ENCODE data around the gene APCDD1. TPM values are rescaled to one million over a fixed set of nuclear protein-coding genes. Genes with fewer than 3 reads are reported as not detected.
"Not testable (repeated sequence)": the region's sequence is repeated elsewhere in the genome, so short reads cannot be mapped to it uniquely, and the experiment has no call there.

APCDD1 gene
- total RNA-seq, 1 donor from 2014 or later = not detected

GRCh38 chr18:10459587-10459986 lies 5.2 kb downstream of the APCDD1 start:
- intact Hi-C loops (cut with micrococcal nuclease) = no loop called here
- Mint-ChIP-seq H3K27ac (no peak overlapping the region), H3K36me3 (ENCODE audit: low read depth) (no peaks in the 10 kb centered on the region), H3K9me3 (no peaks in the 10 kb centered on the region), H3K4me1 (ENCODE audit: low read depth) (no peaks in the 10 kb centered on the region), H3K4me3 (no peak overlapping the region), H3K27me3 (ENCODE audit: insufficient read depth) (peaks cover 24% of the 10 kb centered on the region)
- no peak for DNase-seq (ENCODE audit: low spot score)

GRCh38 chr18:10460414-10461018 lies 6.1 kb downstream of the APCDD1 start:
- Mint-ChIP-seq H3K36me3 (ENCODE audit: low read depth) (no peaks in the 10 kb centered on the region), H3K27ac (no peak overlapping the region), H3K27me3 (ENCODE audit: insufficient read depth) (peaks cover 23% of the 10 kb centered on the region), H3K9me3 (no peaks in the 10 kb centered on the region), H3K4me3 (no peak overlapping the region), H3K4me1 (ENCODE audit: low read depth) (no peaks in the 10 kb centered on the region)
- DNase-seq (ENCODE audit: low spot score) = no peak
- intact Hi-C loops (cut with micrococcal nuclease) = no loop called here

GRCh38 chr18:10461989-10462388 lies 7.6 kb downstream of the APCDD1 start:
- no peaks in the 10 kb centered on the region for H3K4me1 Mint-ChIP-seq (ENCODE audit: low read depth)
- peaks cover 12% of the 10 kb centered on the region for H3K27me3 Mint-ChIP-seq (ENCODE audit: insufficient read depth)
- no peak overlapping the region for H3K4me3 Mint-ChIP-seq
- intact Hi-C loops (cut with micrococcal nuclease) = no loop called here
- no peak overlapping the region for H3K27ac Mint-ChIP-seq
- no peaks in the 10 kb centered on the region for H3K36me3 Mint-ChIP-seq (ENCODE audit: low read depth)
- DNase-seq (ENCODE audit: low spot score) = no peak
- H3K9me3 Mint-ChIP-seq = no peaks in the 10 kb centered on the region

- H3K4me3 Mint-ChIP-seq = no peak overlapping the region
- intact Hi-C loops (cut with micrococcal nuclease) = no loop called here
- H3K27me3 Mint-ChIP-seq (ENCODE audit: insufficient read depth) = peaks cover 8% of the 10 kb centered on the region
- no peaks in the 10 kb centered on the region for H3K9me3 Mint-ChIP-seq
- H3K36me3 Mint-ChIP-seq (ENCODE audit: low read depth) = no peaks in the 10 kb centered on the region
- H3K4me1 Mint-ChIP-seq (ENCODE audit: low read depth) = no peaks in the 10 kb centered on the region
- H3K27ac Mint-ChIP-seq = no peak overlapping the region
- DNase-seq (ENCODE audit: low spot score) = no peak
Observed at GRCh38 chr18:10462597-10462996, 8.2 kb downstream of the APCDD1 start.

GRCh38 chr18:10463096-10463495 lies 8.7 kb downstream of the APCDD1 start:
- H3K9me3 Mint-ChIP-seq = no peaks in the 10 kb centered on the region
- no peak for DNase-seq (ENCODE audit: low spot score)
- no peak overlapping the region for H3K4me3 Mint-ChIP-seq
- no peaks in the 10 kb centered on the region for H3K36me3 Mint-ChIP-seq (ENCODE audit: low read depth)
- peaks cover 6% of the 10 kb centered on the region for H3K27me3 Mint-ChIP-seq (ENCODE audit: insufficient read depth)
- intact Hi-C loops (cut with micrococcal nuclease) = no loop called here
- no peak overlapping the region for H3K27ac Mint-ChIP-seq
- H3K4me1 Mint-ChIP-seq (ENCODE audit: low read depth) = no peaks in the 10 kb centered on the region

GRCh38 chr18:10463741-10464140 lies 9.3 kb downstream of the APCDD1 start:
- Mint-ChIP-seq H3K4me1 (ENCODE audit: low read depth) (no peaks in the 10 kb centered on the region), H3K4me3 (no peak overlapping the region), H3K9me3 (no peaks in the 10 kb centered on the region), H3K27me3 (ENCODE audit: insufficient read depth) (peaks cover 6% of the 10 kb centered on the region), H3K36me3 (ENCODE audit: low read depth) (no peaks in the 10 kb centered on the region), H3K27ac (no peak overlapping the region)
- intact Hi-C loops (cut with micrococcal nuclease) = no loop called here
- no peak for DNase-seq (ENCODE audit: low spot score)

GRCh38 chr18:10464161-10464648 lies 9.8 kb downstream of the APCDD1 start:
- intact Hi-C loops (cut with micrococcal nuclease); H3K27me3 Mint-ChIP-seq (ENCODE audit: insufficient read depth); H3K4me3 Mint-ChIP-seq: not testable (repeated sequence)

GRCh38 chr18:10465174-10465939 lies 10.9 kb downstream of the APCDD1 start:
- intact Hi-C loops (cut with micrococcal nuclease) = no loop called here
- Mint-ChIP-seq H3K36me3 (ENCODE audit: low read depth) (no peaks in the 10 kb centered on the region), H3K27ac (no peak overlapping the region), H3K4me3 (no peak overlapping the region), H3K27me3 (ENCODE audit: insufficient read depth) (peaks cover 6% of the 10 kb centered on the region), H3K4me1 (ENCODE audit: low read depth) (no peaks in the 10 kb centered on the region), H3K9me3 (no peaks in the 10 kb centered on the region)
- DNase-seq (ENCODE audit: low spot score) = no peak

More at GRCh38 chr18:10464161-10464648, 9.8 kb downstream of the APCDD1 start:
- not testable (repeated sequence) for DNase-seq (ENCODE audit: low spot score); H3K4me1 Mint-ChIP-seq (ENCODE audit: low read depth); H3K36me3 Mint-ChIP-seq (ENCODE audit: low read depth); H3K27ac Mint-ChIP-seq; H3K9me3 Mint-ChIP-seq

- no peak overlapping the region for H3K27ac Mint-ChIP-seq
- no peak overlapping the region for H3K4me3 Mint-ChIP-seq
- peaks cover 8% of the 10 kb centered on the region for H3K27me3 Mint-ChIP-seq (ENCODE audit: insufficient read depth)
- H3K4me1 Mint-ChIP-seq (ENCODE audit: low read depth) = no peaks in the 10 kb centered on the region
- DNase-seq (ENCODE audit: low spot score) = no peak
- no peaks in the 10 kb centered on the region for H3K36me3 Mint-ChIP-seq (ENCODE audit: low read depth)
- no peaks in the 10 kb centered on the region for H3K9me3 Mint-ChIP-seq
- intact Hi-C loops (cut with micrococcal nuclease) = loop anchor here (10.0 kb wide), 1 partner anchor 764 kb away; no protein-coding TSS in a partner anchor
Observed at GRCh38 chr18:10470429-10470828, 16.0 kb downstream of the APCDD1 start.

- intact Hi-C loops (cut with micrococcal nuclease) = loop anchor here (10.0 kb wide), 1 partner anchor 763 kb away; no protein-coding TSS in a partner anchor
- H3K27me3 Mint-ChIP-seq (ENCODE audit: insufficient read depth) = peaks cover 14% of the 10 kb centered on the region
- H3K36me3 Mint-ChIP-seq (ENCODE audit: low read depth) = no peaks in the 10 kb centered on the region
- no peaks in the 10 kb centered on the region for H3K4me1 Mint-ChIP-seq (ENCODE audit: low read depth)
- no peaks in the 10 kb centered on the region for H3K9me3 Mint-ChIP-seq
- no peak overlapping the region for H3K4me3 Mint-ChIP-seq
- no peak overlapping the region for H3K27ac Mint-ChIP-seq
- no peak for DNase-seq (ENCODE audit: low spot score)
Observed at GRCh38 chr18:10471574-10471973, 17.1 kb downstream of the APCDD1 start.

GRCh38 chr18:10473132-10473531 lies 18.7 kb downstream of the APCDD1 start:
- Mint-ChIP-seq H3K27ac (no peak overlapping the region), H3K4me3 (no peak overlapping the region), H3K36me3 (ENCODE audit: low read depth) (no peaks in the 10 kb centered on the region), H3K9me3 (no peaks in the 10 kb centered on the region), H3K27me3 (ENCODE audit: insufficient read depth) (peaks cover 15% of the 10 kb centered on the region), H3K4me1 (ENCODE audit: low read depth) (no peaks in the 10 kb centered on the region)
- intact Hi-C loops (cut with micrococcal nuclease) = loop anchor here (10.0 kb wide), 1 partner anchor 762 kb away; no protein-coding TSS in a partner anchor
- no peak for DNase-seq (ENCODE audit: low spot score)

- Mint-ChIP-seq H3K27ac (no peak overlapping the region), H3K9me3 (no peaks in the 10 kb centered on the region), H3K27me3 (ENCODE audit: insufficient read depth) (peaks cover 17% of the 10 kb centered on the region), H3K4me1 (ENCODE audit: low read depth) (no peaks in the 10 kb centered on the region), H3K4me3 (no peak overlapping the region), H3K36me3 (ENCODE audit: low read depth) (no peaks in the 10 kb centered on the region)
- intact Hi-C loops (cut with micrococcal nuclease) = loop anchor here (10.0 kb wide), 1 partner anchor 760 kb away; no protein-coding TSS in a partner anchor
- no peak for DNase-seq (ENCODE audit: low spot score)
Observed at GRCh38 chr18:10474309-10474708, 19.9 kb downstream of the APCDD1 start.

GRCh38 chr18:10475276-10475653 lies 20.8 kb downstream of the APCDD1 start:
- H3K27ac Mint-ChIP-seq = no peak overlapping the region
- H3K27me3 Mint-ChIP-seq (ENCODE audit: insufficient read depth) = peaks cover 17% of the 10 kb centered on the region
- intact Hi-C loops (cut with micrococcal nuclease) = loop anchor here (10.0 kb wide), 1 partner anchor 760 kb away; no protein-coding TSS in a partner anchor
- no peak overlapping the region for H3K4me3 Mint-ChIP-seq
- no peaks in the 10 kb centered on the region for H3K9me3 Mint-ChIP-seq
- no peaks in the 10 kb centered on the region for H3K4me1 Mint-ChIP-seq (ENCODE audit: low read depth)
- DNase-seq (ENCODE audit: low spot score) = no peak
- no peaks in the 10 kb centered on the region for H3K36me3 Mint-ChIP-seq (ENCODE audit: low read depth)
